IMR-90 (cell line): ENCODE measurements around the gene CLEC16A.

Experiments used
- CHD1 ChIP-seq: IDR thresholded peaks from 2 replicates; pipeline ENCODE4 v1.6.1; 2012; ENCODE audit warnings: low read depth, low read length, improper control_type of control experiment
- CTCF ChIP-seq: conservative IDR thresholded peaks from 2 replicates; pipeline ENCODE4 v1.5.1; 2012; ENCODE audit warnings: mild to moderate bottlenecking, low read depth, low read length, improper control_type of control experiment
- MAFK ChIP-seq: IDR thresholded peaks from 2 replicates; pipeline ENCODE4 v1.6.1; 2012; ENCODE audit warnings: low read depth, low read length, improper control_type of control experiment
- POLR2A ChIP-seq: IDR thresholded peaks from 2 replicates; pipeline ENCODE4 v1.6.1; 2012; ENCODE audit warnings: mild to moderate bottlenecking, low read depth, low read length
- RAD21 ChIP-seq: IDR thresholded peaks from 2 replicates; pipeline ENCODE4 v1.6.1; 2012; ENCODE audit warnings: low read length, improper control_type of control experiment
- RFX5 ChIP-seq: IDR thresholded peaks from 2 replicates; pipeline ENCODE4 v1.8.0; 2012; ENCODE audit warnings: low read depth, mild to moderate bottlenecking, low read length, moderate library complexity
- SMC3 ChIP-seq: fragments of 150-350 bp; IDR thresholded peaks from 2 replicates; pipeline ENCODE4 v1.6.1; 2016; ENCODE audit warnings: low read depth, mild to moderate bottlenecking, antibody characterized with exemption, low read length, moderate library complexity

DNA sequence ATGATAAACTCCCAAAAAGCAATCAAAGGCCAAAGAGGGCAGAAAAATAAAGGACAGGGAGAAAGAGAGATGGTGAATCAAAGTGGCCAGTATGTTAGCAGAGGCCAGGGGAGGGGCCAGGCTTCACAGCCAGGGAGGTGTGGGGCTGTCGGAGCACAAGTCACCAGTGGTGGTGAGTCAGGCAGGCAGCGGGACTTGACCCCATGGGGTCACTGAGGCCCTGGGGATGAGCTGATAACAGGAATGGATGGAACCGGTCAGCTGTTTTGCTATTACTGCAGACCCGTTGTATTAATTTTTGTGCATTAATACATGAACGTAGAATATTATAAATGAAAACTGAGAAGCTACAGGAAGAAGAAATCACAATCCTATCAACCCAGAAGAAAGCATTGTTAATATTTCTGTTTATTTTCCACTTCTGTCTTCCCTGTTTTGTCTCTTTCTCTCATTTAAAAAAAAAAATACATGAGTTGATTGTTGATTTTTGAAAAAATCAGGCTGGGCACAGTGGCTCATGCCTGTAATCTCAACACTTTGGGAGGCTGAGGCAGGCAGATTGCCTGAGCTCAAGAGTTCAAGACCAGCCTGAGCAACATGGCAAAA, 204.8 kb downstream of the CLEC16A start:
- TF ChIP-seq SMC3, result no peak
- no peak for TF ChIP-seq CHD1
- TF ChIP-seq RAD21, result no peak
- no peak for TF ChIP-seq CTCF
- no peak for TF ChIP-seq RFX5
- TF ChIP-seq MAFK, result no peak
- TF ChIP-seq POLR2A, result no peak
